H9 (cell line): ENCODE results near the gene LHFPL6. TPM values are rescaled to one million over a fixed set of nuclear protein-coding genes. Genes with fewer than 3 reads are reported as not detected.

ENCODE experiments used
- DNase-seq: peaks from one replicate; pipeline ENCODE4 v3.0.0-alpha.2; 2017
- H2AFZ ChIP-seq: one replicate; pipeline ENCODE4 v1.6.1; 2013; ENCODE audit warnings: mild to moderate bottlenecking, low read length, control low read depth, moderate library complexity
- H2AK5ac ChIP-seq: 2 replicates; pipeline ENCODE4 v1.6.1; 2013; ENCODE audit warnings: low read length, control low read depth, mixed read lengths; ENCODE audit not compliant: insufficient read length
- H2BK120ac ChIP-seq: one replicate; pipeline ENCODE4 v1.6.1; 2013; ENCODE audit warnings: low read depth, mild to moderate bottlenecking, low read length, control low read depth, inconsistent platforms; ENCODE audit not compliant: poor library complexity, severe bottlenecking
- H2BK12ac ChIP-seq: 2 replicates; pipeline ENCODE4 v1.6.1; 2013; ENCODE audit warnings: low read length, control low read depth, mixed read lengths, low read depth; ENCODE audit not compliant: insufficient read length
- H2BK15ac ChIP-seq: 2 replicates; pipeline ENCODE4 v1.6.1; 2013; ENCODE audit warnings: low read depth, low read length, control low read depth
- H2BK20ac ChIP-seq: one replicate; pipeline ENCODE4 v1.6.1; 2013; ENCODE audit warnings: low read depth, mild to moderate bottlenecking, low read length, control low read depth, inconsistent platforms; ENCODE audit not compliant: poor library complexity, severe bottlenecking
- H2BK5ac ChIP-seq: 2 replicates; pipeline ENCODE4 v1.6.1; 2013; ENCODE audit warnings: low read length, control low read depth, mixed read lengths; ENCODE audit not compliant: insufficient read length
- H3K14ac ChIP-seq: 2 replicates; pipeline ENCODE4 v1.6.1; 2013; ENCODE audit warnings: low read length, control low read depth; ENCODE audit not compliant: insufficient read depth
- H3K18ac ChIP-seq: 2 replicates; pipeline ENCODE4 v1.6.1; 2013; ENCODE audit warnings: low read depth, mild to moderate bottlenecking, mixed read lengths, low read length, control low read depth; ENCODE audit not compliant: insufficient read length
- H3K23ac ChIP-seq: 2 replicates; pipeline ENCODE4 v1.6.1; 2013; ENCODE audit warnings: low read length, control low read depth, mixed read lengths, low read depth; ENCODE audit not compliant: insufficient read length
- H3K23me2 ChIP-seq: 2 replicates; pipeline ENCODE4 v1.6.1; 2013; ENCODE audit warnings: low read depth, mild to moderate bottlenecking, mixed read lengths, low read length, control low read depth; ENCODE audit not compliant: insufficient read length, poor library complexity, severe bottlenecking
- H3K27ac ChIP-seq: 2 replicates; pipeline ENCODE4 v1.5.1; 2013; ENCODE audit warnings: low read length, control low read depth, mixed read lengths, low read depth; ENCODE audit not compliant: insufficient read length
- H3K27me3 ChIP-seq: 2 replicates; pipeline ENCODE4 v1.6.1; 2013; ENCODE audit warnings: low read length, control low read depth, inconsistent platforms; ENCODE audit not compliant: insufficient read depth
- H3K4ac ChIP-seq: 2 replicates; pipeline ENCODE4 v1.6.1; 2013; ENCODE audit warnings: low read depth, mild to moderate bottlenecking, control low read depth, inconsistent platforms, low read length, moderate library complexity
- H3K4me1 ChIP-seq: 2 replicates; pipeline ENCODE4 v1.6.1; 2013; ENCODE audit warnings: low read length, control low read depth, inconsistent platforms; ENCODE audit not compliant: insufficient read depth
- H3K4me2 ChIP-seq: 2 replicates; pipeline ENCODE4 v1.6.1; 2013; ENCODE audit warnings: low read length, control low read depth, mixed read lengths; ENCODE audit not compliant: insufficient read length, insufficient read depth
- H3K56ac ChIP-seq: 2 replicates; pipeline ENCODE4 v1.6.1; 2013; ENCODE audit warnings: low read depth, mild to moderate bottlenecking, mixed read lengths, low read length, control low read depth; ENCODE audit not compliant: insufficient read length
- H3K79me1 ChIP-seq: 2 replicates; pipeline ENCODE4 v1.6.1; 2013; ENCODE audit warnings: low read depth, mild to moderate bottlenecking, moderate library complexity, low read length, control low read depth, inconsistent platforms; ENCODE audit not compliant: insufficient read depth, poor library complexity, severe bottlenecking
- H3K79me2 ChIP-seq: 2 replicates; pipeline ENCODE4 v1.6.1; 2013; ENCODE audit warnings: low read length, control low read depth, inconsistent platforms; ENCODE audit not compliant: insufficient read depth
- H3K9ac ChIP-seq: 2 replicates; pipeline ENCODE4 v1.6.1; 2013; ENCODE audit warnings: low read length, control low read depth, mixed read lengths; ENCODE audit not compliant: insufficient read length; ENCODE audit errors: extremely low read depth
- H3K9me3 ChIP-seq: one replicate; pipeline ENCODE4 v1.6.1; 2013; ENCODE audit warnings: low read depth, low read length, inconsistent platforms; ENCODE audit not compliant: control insufficient read depth
- H3T11ph ChIP-seq: one replicate; pipeline ENCODE4 v1.6.1; 2013; ENCODE audit warnings: mild to moderate bottlenecking, low read length, control low read depth, inconsistent platforms
- H4K20me1 ChIP-seq: one replicate; pipeline ENCODE4 v1.6.1; 2013; ENCODE audit not compliant: control insufficient read depth, insufficient read length, insufficient read depth
- H4K5ac ChIP-seq: 2 replicates; pipeline ENCODE4 v1.6.1; 2013; ENCODE audit warnings: low read depth, mild to moderate bottlenecking, mixed read lengths, low read length, control low read depth; ENCODE audit not compliant: insufficient read length
- H4K8ac ChIP-seq: replicated peaks from 2 replicates; pipeline ENCODE4 v1.6.1; 2013; ENCODE audit warnings: low read length, control low read depth, mixed read lengths, low read depth; ENCODE audit not compliant: insufficient read length
- H4K91ac ChIP-seq: 2 replicates; pipeline ENCODE4 v1.6.1; 2013; ENCODE audit warnings: low read depth, mild to moderate bottlenecking, moderate library complexity, mixed read lengths, low read length, control low read depth; ENCODE audit not compliant: insufficient read length
- H3K27ac Mint-ChIP-seq, 3 experiments: 2 replicates in 2 of 3; 3 replicates in 1 of 3; pipeline ENCODE4 v1.8.0; 2020 to 2021; ENCODE audit warnings: mixed read lengths in 3 of 3, mild to moderate bottlenecking in 1 of 3, moderate library complexity in 1 of 3
- H3K27me3 Mint-ChIP-seq: 2 replicates; pipeline ENCODE4 v1.8.0; 2021; ENCODE audit warnings: low read depth, mild to moderate bottlenecking, moderate library complexity, mixed read lengths
- H3K36me3 Mint-ChIP-seq, 3 experiments: 2 replicates in 2 of 3; 3 replicates in 1 of 3; pipeline ENCODE4 v1.8.0; 2020 to 2021; ENCODE audit warnings: low read depth in 3 of 3, mixed read lengths in 3 of 3; ENCODE audit not compliant: insufficient read depth in 1 of 3
- H3K4me1 Mint-ChIP-seq, 2 experiments: 2 replicates each; pipeline ENCODE4 v1.8.0; 2020; ENCODE audit warnings: mixed read lengths in 2 of 2
- H3K4me3 Mint-ChIP-seq, 2 experiments: 2 replicates in 1 of 2; 3 replicates in 1 of 2; pipeline ENCODE4 v1.8.0; 2020 to 2021; ENCODE audit warnings: mild to moderate bottlenecking in 2 of 2, mixed read lengths in 2 of 2, moderate library complexity in 1 of 2
- H3K9me3 Mint-ChIP-seq, 2 experiments: 2 replicates in 1 of 2; 3 replicates in 1 of 2; pipeline ENCODE4 v1.8.0; 2020; ENCODE audit warnings: mild to moderate bottlenecking in 2 of 2, mixed read lengths in 2 of 2, moderate library complexity in 1 of 2
- total RNA-seq: library from RNA; stranded (reverse); gene quantifications from 2 replicates; pipeline ENCODE4 v1.2.1, GENCODE V29; 2021
- TF ChIP-seq, protein P1 (sequence below): fragments of 200-600 bp; sonication (generic); conservative IDR thresholded peaks from 3 replicates; pipeline ENCODE4 v1.8.0; 2021; ENCODE audit warnings: antibody characterized with exemption, mild to moderate bottlenecking

The LHFPL6 gene
- total RNA-seq, 1 experiment from 2014 or later, result 3.5 TPM

DNA sequence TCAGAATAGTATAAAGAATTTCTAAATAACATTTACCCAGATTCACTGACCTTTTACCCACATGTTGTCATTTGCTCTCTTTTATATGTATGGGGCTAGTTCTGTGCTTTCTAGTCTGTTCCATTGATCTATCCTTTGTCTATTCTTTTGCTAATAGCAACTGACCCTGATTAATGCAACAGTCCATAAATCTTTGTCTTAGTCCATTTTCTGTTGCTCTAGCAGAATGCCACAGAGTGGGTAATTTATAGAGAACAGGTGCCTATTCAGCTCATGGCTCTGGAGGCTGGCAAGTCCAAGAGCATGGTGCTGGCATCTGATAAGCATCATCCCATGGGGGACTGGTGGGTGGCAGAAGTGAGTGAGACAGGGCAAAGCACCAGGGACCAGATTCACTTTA is 52.1 kb downstream of the LHFPL6 start:
- Mint-ChIP-seq H3K27me3 (no peaks in the 10 kb centered on the region), H3K36me3 (peaks cover 0 to 6% (median 0%) of the 10 kb centered on the region in 3 experiments; a peak in 1 of 7 replicates), H3K4me3 (no peak overlapping the region), H3K4me1 (peaks cover 10 to 15% of the 10 kb centered on the region in 2 experiments), H3K27ac (no peak overlapping the region), H3K9me3 (peaks cover 0 to 3% of the 10 kb centered on the region in 2 experiments; a peak in 1 of 5 replicates)
- Histone ChIP-seq H3K4me2 (no peak overlapping the region), H3K9ac (no peak overlapping the region), H2BK120ac (no peak overlapping the region), H3K9me3 (no peaks in the 10 kb centered on the region), H3K18ac (no peak overlapping the region), H4K5ac (no peak overlapping the region), H3K23ac (no peak overlapping the region), H3K56ac (no peak overlapping the region), H2BK12ac (no peak overlapping the region), H4K91ac (no peak overlapping the region), H2BK20ac (no peak overlapping the region), H3K79me2 (no peaks in the 10 kb centered on the region), H2AFZ (no peak overlapping the region), H3K4me1 (no peaks in the 10 kb centered on the region), H3K79me1 (no peaks in the 10 kb centered on the region), H4K20me1 (no peaks in the 10 kb centered on the region), H3K14ac (no peak overlapping the region), H2AK5ac (no peak overlapping the region), H3K23me2 (no peaks in the 10 kb centered on the region), H3K27ac (no peak overlapping the region), H3K27me3 (no peaks in the 10 kb centered on the region), H4K8ac (no peak overlapping the region), H2BK15ac (no peak overlapping the region), H3K4ac (no peak overlapping the region), H3T11ph (no peak overlapping the region), H2BK5ac (no peak overlapping the region)
- DNase-seq, result no peak
- TF ChIP-seq, protein P1, sequence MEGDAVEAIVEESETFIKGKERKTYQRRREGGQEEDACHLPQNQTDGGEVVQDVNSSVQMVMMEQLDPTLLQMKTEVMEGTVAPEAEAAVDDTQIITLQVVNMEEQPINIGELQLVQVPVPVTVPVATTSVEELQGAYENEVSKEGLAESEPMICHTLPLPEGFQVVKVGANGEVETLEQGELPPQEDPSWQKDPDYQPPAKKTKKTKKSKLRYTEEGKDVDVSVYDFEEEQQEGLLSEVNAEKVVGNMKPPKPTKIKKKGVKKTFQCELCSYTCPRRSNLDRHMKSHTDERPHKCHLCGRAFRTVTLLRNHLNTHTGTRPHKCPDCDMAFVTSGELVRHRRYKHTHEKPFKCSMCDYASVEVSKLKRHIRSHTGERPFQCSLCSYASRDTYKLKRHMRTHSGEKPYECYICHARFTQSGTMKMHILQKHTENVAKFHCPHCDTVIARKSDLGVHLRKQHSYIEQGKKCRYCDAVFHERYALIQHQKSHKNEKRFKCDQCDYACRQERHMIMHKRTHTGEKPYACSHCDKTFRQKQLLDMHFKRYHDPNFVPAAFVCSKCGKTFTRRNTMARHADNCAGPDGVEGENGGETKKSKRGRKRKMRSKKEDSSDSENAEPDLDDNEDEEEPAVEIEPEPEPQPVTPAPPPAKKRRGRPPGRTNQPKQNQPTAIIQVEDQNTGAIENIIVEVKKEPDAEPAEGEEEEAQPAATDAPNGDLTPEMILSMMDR, result no peak
